ENCODE results near the gene IL36B.

The IL36B gene

GRCh38 chr2:113053666-113054065 is 999 bp upstream of the IL36B start:
- DNase-seq (ENCODE audit: low spot score), result no peak

- DNase-seq (ENCODE audit: low spot score), result no peak
Measured at GRCh38 chr2:113050921-113051895, 1.5 kb downstream of the IL36B start.

DNA sequence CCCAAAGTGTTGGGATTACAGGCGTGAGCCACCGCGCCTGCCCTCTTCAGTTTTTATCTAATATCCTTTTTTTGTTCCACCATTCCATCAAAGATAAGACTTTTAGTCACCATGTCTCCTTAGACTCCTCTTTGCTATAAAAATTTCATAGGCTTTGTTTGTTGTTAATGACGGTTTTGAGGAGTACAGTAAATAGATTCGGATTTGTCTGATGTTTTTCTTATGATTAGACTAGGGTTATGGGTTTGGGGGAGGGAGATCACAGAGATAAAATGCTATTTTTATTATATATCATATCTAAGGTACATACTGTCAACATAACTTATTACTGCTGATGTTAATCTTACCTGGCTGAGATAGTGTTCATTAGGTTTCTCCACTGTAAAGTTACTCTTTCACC is 6.2 kb downstream of the IL36B start:
- no peak for DNase-seq (ENCODE audit: low spot score)

DNA sequence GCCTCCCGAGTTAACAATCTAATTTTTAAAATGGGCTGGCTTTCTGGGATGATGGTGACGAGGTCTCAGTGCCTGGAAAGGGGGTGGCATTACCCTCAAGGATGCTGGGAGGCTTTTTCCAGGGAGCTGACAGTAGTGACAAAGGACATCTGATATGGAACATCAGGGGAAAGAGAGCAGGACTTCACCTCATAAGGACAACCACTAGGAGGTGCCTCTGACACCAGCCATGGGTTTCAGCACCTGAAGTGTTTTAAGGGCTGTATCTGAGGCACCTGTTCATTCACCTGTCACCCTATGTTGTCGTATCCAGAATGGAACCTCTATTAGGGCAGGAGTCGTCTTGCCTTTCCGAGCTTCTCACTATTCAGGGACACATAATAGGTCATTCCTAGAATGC is 10.8 kb downstream of the IL36B start:
- no peak for DNase-seq (ENCODE audit: low spot score)

- DNase-seq (ENCODE audit: low spot score), result no peak
Measured at GRCh38 chr2:113039719-113040118, 12.9 kb downstream of the IL36B start.

- DNase-seq (ENCODE audit: low spot score), result no peak
Measured at GRCh38 chr2:113039158-113039557, 13.5 kb downstream of the IL36B start.

GRCh38 chr2:113038291-113038690 is 14.4 kb downstream of the IL36B start:
- DNase-seq (ENCODE audit: low spot score), result no peak

GRCh38 chr2:113036763-113037162 is 15.9 kb downstream of the IL36B start:
- DNase-seq (ENCODE audit: low spot score), result no peak

GRCh38 chr2:113034016-113034415 is 18.7 kb downstream of the IL36B start:
- DNase-seq (ENCODE audit: low spot score), result no peak

DNA sequence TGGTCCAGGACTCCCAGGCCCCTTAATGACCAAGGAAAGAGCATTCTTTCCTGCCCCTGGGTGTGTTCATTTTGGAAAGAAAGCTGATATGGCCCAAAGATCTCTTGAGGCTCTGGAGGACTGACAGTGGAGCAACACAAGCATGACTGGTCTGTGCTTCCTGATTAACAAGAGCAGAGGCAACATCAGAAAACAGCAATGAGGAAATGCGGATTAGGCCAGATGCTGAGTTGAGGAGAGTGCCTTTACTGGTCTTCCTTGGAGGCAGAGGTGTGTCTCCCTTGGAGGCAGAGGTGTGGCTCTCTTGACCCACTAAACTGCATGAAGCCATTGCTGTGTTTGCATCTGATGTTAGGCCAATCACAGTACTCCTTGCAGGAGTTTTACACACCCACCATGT is 19.9 kb downstream of the IL36B start:
- DNase-seq (ENCODE audit: low spot score), result no peak

DNA sequence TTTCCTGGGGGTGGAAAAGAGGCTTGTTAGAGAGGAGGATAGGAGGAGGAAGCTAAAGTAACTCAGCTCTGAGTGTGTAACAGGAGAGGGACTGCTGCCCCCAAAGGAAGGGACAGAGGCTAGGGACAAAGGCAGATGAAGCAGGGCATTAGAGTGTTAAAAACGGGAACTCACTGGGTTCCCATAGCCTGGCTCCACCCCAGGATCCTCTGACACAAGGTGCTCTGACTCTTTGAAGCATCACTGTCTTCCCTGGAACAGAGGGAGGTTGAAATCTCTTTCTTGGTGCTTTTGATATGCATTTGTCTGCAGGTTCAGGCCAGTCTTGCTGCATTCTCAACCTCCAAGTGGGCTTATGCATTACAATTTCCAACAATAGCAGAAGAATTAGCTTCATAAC is 24.6 kb downstream of the IL36B start:
- no peak for DNase-seq (ENCODE audit: low spot score)

- DNase-seq (ENCODE audit: low spot score), result no peak
Measured at GRCh38 chr2:113027691-113028090, 25.0 kb downstream of the IL36B start.

DNA sequence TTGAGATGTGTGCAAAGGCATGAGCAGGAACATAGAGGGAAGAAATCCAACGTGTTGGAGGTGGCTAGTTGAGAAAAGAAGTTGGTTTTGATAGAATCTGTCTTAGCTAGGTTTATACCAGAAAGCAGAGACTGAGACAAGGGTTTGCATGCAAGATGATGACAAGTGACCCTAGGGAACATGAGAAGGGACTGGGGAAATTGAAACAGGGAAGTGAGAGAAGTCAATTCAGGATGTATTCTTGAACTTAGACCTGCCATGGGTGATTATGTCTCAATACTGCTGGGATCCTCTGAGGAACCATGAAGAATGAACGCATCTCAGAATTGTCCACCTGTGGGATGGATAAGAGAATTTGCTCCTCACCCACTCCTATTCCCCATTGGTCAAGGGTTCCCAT is 26.9 kb downstream of the IL36B start:
- DNase-seq (ENCODE audit: low spot score), result no peak

DNA sequence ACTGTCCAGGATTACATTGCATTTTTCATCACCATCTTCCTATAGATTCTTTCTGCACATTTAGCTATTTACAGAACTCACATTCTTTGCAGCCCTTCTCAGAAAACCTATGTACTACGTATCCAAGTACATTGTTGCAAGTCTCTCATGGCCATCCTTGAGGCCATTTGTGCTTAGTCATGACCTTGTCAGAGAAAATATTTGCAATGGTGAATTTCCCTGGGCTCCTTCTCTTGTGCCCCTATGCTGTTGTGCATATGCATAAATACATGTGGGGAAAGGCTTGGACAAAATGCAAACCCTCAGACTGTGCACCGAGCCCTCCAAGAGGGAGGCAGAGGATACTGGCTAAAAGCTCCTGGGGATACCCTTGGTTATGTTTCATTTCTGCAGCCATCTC is 27.9 kb downstream of the IL36B start:
- no peak for DNase-seq (ENCODE audit: low spot score)

DNA sequence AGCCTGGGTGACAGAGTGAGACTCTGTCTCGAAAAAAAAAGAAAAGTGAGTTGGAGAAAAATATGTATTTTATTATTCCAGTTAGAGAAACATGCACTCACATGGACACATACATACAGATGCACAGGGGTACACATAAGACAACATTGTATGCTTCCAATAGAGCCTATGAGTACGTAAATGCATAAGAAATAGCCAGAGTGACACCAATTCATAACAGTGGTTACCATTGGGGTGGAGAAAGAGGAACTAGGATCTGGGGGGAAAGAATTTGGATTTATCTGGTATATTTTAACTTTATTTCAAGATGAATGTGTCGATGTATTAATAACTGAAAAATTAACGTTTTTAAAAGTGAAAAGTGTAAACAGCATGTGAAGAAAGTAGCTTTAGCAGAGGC is 31.4 kb downstream of the IL36B start:
- no peak for DNase-seq (ENCODE audit: low spot score)

GRCh38 chr2:113018509-113018908 is 34.2 kb downstream of the IL36B start:
- no peak for DNase-seq (ENCODE audit: low spot score)

DNA sequence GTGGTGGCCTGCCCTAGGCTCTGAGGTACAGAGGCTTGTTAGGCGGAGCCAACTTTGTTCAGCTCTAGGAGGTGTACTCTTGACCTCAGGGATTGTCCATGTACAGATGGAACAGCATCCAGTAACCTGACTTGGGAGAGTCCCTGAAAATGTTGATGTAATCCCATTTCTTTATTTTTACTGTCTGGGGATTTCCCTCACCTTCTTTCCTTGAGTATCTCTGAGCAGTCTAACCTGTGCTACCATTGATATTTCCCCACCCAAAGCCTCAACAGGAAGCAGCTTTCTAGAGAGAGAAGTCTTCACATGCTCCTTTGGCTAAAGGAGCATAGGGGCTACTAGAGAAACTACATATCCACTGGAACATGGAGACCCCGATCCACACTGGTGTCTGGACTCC is 37.0 kb downstream of the IL36B start:
- no peak for DNase-seq (ENCODE audit: low spot score)

- DNase-seq (ENCODE audit: low spot score), result no peak
Measured at GRCh38 chr2:113015042-113015441, 37.6 kb downstream of the IL36B start.

DNA sequence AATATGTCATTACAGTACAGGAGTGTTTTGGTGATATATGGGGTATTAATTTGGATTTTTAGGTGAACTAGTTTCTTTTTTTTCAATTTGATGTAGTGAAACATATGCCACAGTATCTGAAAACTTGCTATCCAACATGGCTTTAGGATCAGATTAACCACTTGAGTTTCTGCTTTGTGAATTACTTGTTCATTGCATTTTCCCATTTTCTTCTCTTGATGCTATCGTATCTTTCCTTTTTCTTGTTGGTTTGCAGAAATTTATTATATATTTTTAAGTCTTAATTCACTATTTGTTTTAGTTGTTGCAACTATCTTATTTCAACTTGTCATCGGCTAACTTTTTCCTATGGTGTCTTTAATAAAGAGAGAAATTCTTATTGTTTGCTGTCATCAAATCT is 38.6 kb downstream of the IL36B start:
- DNase-seq (ENCODE audit: low spot score), result no peak

DNA sequence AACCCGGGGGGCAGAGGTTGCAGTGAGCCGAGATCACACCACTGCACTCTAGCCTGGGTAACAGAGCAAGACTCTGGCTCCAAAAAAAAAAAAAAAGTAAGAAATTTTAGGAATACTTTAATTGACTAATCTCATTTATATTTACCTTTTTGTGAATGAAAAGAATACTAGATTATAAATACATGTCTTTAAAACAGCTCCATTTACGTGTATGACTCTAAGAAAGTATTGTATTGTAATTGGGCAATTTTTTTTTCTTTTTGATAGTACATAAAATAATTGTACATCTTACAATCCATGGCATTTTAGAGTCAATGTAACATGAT is 39.4 kb downstream of the IL36B start:
- no peak for DNase-seq (ENCODE audit: low spot score)

- no peak for DNase-seq (ENCODE audit: low spot score)
Measured at GRCh38 chr2:113012436-113013335, 40.0 kb downstream of the IL36B start.

GRCh38 chr2:113011108-113011507 is 41.6 kb downstream of the IL36B start:
- no peak for DNase-seq (ENCODE audit: low spot score)

GRCh38 chr2:113010088-113010487 is 42.6 kb downstream of the IL36B start:
- DNase-seq (ENCODE audit: low spot score), result no peak
